Kidney epithelial cell (primary cell): ENCODE data around the gene SPTBN1. TPM values are rescaled to one million over a fixed set of nuclear protein-coding genes. Genes with fewer than 3 reads are reported as not detected.

Source experiments
- DNase-seq: peaks from one replicate; pipeline ENCODE4 v3.0.0-alpha.2; 2010; ENCODE audit warnings: low read depth
- H3K27me3 ChIP-seq: 2 replicates; pipeline ENCODE4 v1.6.0; 2011; ENCODE audit warnings: low read length; ENCODE audit not compliant: control insufficient read depth, insufficient read depth
- H3K36me3 ChIP-seq: 2 replicates; pipeline ENCODE4 v1.5.1; 2011; ENCODE audit warnings: low read length; ENCODE audit not compliant: control insufficient read depth, insufficient read depth
- H3K4me3 ChIP-seq: 2 replicates; pipeline ENCODE4 v1.5.1; 2011; ENCODE audit warnings: low read depth, mild to moderate bottlenecking, control low read depth, low read length
- total RNA-seq: library from RNA; depleted of rRNA; stranded (reverse); fragments of >200 nt; gene quantifications from 2 replicates; pipeline ENCODE4 v1.2.3, GENCODE V29; 2015
- TF ChIP-seq, protein P1 (sequence below): IDR thresholded peaks from 2 replicates; pipeline ENCODE4 v1.5.1; 2011; ENCODE audit warnings: mild to moderate bottlenecking, moderate library complexity, low read length, control low read depth, inconsistent platforms; ENCODE audit not compliant: insufficient read depth, poor library complexity, severe bottlenecking

SPTBN1 gene
- total RNA-seq, 1 donor from 2014 or later = 492 TPM

- TF ChIP-seq, protein P1, sequence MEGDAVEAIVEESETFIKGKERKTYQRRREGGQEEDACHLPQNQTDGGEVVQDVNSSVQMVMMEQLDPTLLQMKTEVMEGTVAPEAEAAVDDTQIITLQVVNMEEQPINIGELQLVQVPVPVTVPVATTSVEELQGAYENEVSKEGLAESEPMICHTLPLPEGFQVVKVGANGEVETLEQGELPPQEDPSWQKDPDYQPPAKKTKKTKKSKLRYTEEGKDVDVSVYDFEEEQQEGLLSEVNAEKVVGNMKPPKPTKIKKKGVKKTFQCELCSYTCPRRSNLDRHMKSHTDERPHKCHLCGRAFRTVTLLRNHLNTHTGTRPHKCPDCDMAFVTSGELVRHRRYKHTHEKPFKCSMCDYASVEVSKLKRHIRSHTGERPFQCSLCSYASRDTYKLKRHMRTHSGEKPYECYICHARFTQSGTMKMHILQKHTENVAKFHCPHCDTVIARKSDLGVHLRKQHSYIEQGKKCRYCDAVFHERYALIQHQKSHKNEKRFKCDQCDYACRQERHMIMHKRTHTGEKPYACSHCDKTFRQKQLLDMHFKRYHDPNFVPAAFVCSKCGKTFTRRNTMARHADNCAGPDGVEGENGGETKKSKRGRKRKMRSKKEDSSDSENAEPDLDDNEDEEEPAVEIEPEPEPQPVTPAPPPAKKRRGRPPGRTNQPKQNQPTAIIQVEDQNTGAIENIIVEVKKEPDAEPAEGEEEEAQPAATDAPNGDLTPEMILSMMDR = no peak
- Histone ChIP-seq H3K4me3 (no peak overlapping the region), H3K36me3 (no peaks in the 10 kb centered on the region), H3K27me3 (no peaks in the 10 kb centered on the region)
- DNase-seq = no peak
Measured at GRCh38 chr2:54422072-54422581, 34.0 kb upstream of the SPTBN1 start.

DNA sequence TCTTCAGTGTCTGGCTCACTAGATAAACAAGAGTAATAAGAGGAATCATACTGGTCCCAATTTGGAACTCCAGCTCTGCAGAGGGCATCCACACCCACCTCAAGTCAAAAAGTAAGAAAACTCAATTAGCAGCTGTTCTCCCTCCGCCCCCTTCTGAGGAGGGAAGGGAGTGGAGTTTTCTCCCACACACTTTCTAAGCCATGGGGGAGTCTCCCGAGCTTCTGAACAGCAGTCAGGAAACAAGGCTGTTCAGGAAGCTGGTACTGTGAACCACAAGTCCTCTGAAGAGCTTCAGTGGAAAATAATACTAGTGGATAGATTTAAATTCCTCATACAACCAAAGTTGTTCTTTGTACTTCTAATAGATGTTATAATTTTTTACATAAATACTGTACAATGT lies 32.9 kb upstream of the SPTBN1 start:
- H3K27me3 ChIP-seq = no peaks in the 10 kb centered on the region
- H3K36me3 ChIP-seq = no peaks in the 10 kb centered on the region
- no peak overlapping the region for H3K4me3 ChIP-seq
- no peak for DNase-seq
- TF ChIP-seq, protein P1 = no peak

DNA sequence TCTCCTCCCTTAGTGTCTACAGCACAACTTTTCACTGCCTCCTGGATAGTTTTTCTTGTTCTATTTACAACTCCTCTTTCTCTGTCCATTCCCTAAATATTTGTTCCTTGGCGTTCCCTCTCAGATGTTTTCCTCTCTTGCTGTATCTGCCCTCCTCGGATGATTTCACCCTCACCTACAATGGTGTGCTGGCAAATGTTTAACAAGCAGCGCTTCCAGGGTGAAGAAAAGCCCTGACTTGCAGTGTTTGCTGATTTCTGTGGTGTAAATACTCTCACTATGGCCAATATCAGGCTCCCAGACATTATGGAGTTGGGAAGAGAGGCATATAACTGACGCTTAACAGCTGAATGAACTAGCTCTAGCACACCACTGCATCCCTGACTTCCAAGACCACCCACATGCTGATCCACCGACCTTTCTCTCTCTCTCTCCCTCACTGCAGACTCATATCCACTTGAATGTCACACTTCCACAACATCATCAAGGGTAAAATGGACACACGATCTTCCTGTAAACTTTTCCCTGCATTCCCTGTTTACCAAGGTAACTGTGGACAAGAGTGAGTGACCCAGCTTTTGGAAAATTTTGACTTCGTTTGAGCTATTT lies 31.5 kb upstream of the SPTBN1 start:
- no peaks in the 10 kb centered on the region for H3K36me3 ChIP-seq
- TF ChIP-seq, protein P1 = no peak
- DNase-seq = no peak

GRCh38 chr2:54428108-54428831 lies 27.9 kb upstream of the SPTBN1 start:
- TF ChIP-seq, protein P1 = no peak
- H3K27me3 ChIP-seq = no peaks in the 10 kb centered on the region
- H3K4me3 ChIP-seq = no peak overlapping the region
- no peak for DNase-seq
- H3K36me3 ChIP-seq = no peaks in the 10 kb centered on the region

More for the DNA sequence above, 31.5 kb upstream of the SPTBN1 start:
- Histone ChIP-seq H3K4me3 (no peak overlapping the region), H3K27me3 (no peaks in the 10 kb centered on the region)

GRCh38 chr2:54429054-54429453 lies 27.1 kb upstream of the SPTBN1 start:
- Histone ChIP-seq H3K4me3 (no peak overlapping the region), H3K36me3 (no peaks in the 10 kb centered on the region), H3K27me3 (no peaks in the 10 kb centered on the region)
- TF ChIP-seq, protein P1 = no peak
- no peak for DNase-seq
